IPS DF 4.7 (cell line): ENCODE measurements around the gene KDELR1.

Experiments used
- DNase-seq: peaks from one replicate; pipeline ENCODE4 v3.0.0-alpha.2; 2013; ENCODE audit warnings: low spot score; ENCODE audit errors: extremely low read depth

Gene KDELR1

DNA sequence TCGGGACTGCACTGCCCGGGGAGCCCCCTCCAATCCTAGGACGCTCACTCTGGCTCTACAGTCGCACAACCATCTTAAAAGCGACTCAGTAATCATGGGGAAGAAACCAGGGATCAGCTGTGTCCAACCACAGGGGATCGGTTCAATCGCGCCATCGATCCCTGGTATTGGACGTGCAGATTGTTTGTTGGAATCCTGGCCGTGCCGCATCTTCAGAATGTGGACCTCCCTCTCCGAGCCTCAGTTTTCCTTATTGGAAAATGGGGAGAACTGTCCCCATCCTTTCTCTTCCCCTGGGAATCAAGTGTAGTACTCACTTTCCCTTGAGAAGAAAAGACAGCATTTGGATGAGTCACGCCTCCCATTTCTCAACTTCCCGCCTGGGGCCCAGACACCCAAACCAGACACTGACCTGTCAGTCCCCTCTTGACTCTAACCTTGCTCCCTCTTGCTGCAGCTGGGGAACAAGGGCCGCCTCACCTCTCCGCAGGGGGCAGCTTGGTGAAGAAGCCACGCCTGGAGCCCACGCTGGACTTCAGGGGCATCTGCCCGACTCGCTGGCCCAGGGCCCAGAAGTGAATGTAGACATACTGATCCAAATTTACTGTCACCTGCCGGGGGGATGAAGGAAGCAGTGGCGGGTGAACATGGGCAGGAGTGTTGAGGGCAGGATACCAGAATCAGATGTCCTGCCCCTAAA is 48.4 kb downstream of the KDELR1 start:
- no peak for DNase-seq

DNA sequence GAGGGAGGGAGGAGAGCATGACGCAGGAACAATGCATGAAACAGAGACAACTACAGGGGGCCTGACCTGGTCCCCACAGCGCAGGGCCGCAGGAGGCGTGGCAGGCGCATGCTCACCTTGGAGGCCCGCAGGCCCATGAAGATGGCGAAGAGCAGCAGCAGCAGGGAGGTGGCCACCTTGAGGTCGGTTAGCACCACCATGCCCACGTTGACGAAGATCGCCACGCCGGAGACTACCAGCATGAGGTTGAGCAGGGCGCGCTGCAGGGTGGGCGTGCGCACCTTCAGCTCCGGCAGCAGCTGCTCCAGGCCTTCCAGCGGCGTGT is 49.0 kb downstream of the KDELR1 start:
- DNase-seq, result no peak

DNA sequence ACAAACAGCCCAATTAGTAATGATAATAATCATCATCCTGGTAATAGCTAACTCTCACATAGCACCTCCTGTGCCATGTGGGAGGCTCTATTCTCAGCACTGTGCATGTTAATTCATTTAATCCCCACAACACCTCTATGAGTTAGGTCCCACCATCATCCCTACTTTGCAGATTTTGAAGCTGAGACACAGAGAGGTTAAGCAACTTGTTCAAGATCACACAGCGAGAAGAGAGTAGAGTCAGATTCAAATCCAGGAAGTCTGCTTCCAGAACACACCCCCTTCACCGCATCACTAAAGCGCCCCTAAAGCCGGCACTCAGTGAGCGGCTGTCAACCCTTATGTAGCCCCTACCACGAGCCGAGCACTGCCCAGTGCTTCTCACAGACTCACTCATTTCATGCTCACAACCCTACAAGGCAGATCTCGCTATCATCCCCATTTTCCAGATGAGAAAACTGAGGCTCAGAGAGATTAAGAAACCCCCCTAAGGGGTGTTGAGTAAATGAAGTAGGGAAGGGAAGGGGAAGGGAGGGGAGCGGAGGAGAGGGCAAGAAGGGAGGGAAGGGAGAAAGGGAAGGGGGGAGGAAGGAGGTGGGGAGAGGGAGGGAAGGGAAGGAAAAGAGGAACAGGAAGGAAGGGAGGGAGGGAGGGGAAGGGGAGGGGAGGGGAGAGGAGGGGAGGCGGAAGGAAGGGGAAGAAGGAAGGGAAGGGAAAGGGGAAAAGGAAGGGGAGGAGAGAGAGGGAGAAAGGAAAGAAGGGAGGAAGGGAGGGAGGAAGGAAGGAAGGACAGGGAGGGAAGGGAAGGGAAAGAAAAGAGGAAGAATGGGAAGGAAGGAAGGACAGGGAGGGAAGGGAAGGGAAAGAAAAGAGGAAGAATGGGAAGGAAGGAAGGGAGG is 49.6 kb downstream of the KDELR1 start:
- DNase-seq, result no peak

DNA sequence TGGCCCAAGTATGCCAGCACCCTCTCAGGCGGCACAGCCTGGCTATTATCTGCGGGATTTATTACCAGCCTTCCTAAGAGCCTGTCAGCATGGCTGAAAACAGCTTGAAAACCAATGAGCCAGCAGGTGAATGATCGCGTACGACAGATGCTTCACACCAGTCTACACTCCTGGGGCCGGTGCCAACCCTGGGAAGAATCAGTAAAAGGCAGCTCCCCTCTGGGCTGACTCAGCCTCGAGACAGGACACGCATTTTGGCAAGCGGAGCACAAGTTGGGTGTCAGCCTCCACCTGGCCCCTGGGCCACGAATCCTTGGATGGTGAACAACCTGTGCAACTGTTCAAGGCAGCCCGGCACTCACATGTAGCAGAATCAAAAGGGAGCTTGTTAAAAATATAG is 50.4 kb downstream of the KDELR1 start:
- no peak for DNase-seq

DNA sequence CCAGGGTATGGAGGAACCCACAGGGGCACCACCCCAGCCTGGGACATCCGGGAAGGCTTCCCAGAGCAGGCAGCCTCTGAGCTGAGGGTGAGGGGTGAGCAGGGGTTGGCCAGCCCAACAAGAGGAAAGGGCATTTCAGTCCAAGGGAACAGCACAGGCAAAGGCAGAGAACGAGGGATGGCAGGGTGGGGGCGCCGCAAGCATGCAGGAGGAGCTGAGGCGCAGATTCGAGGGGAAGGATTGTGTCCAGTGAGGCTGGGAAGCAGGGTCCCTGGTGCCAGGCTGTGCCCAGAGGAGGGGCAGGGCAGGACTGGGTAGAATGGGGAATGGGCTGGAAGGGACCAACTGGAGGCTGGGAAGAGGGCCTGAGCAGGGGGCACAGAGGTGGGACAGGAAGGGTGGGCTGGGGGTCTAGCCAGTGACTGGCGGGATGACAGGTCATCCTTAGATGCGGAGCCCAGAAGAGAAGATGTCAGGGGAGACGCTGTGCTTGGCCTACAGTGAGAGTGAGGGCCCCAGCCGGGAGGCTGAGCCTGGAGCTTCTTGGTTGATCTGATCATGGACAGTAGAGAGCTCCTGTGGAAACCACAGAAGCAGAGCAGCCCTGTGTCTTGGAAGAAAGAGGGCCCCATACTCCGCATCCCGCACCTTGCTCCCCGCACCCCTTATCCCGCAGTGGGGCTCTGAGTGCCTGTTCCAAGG is 52.4 kb downstream of the KDELR1 start:
- no peak for DNase-seq

DNA sequence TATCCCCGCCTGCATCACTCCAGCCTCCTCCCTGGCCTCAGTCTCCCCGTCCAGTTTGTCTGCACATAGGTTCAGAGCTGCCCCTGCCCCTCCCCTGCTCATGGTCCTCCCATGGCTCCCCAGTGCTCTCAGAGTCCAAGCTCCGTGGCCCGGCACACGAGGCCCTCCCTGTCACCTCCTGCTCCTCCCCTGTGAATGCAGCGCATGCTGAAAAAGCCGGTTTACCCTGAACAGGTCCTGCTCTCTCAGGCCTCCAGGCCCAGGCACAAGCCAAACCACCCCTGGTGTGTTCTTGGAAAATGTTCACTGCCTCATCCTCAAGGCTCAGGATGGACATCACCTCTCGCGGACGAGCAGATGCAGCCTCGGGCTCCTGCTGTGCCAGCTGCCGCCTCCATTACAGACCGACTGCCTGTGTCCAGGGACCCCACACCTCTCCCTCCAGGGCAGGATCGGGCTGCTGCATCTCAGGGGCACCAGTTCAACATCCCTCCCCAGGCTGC is 53.0 kb downstream of the KDELR1 start:
- no peak for DNase-seq

DNA sequence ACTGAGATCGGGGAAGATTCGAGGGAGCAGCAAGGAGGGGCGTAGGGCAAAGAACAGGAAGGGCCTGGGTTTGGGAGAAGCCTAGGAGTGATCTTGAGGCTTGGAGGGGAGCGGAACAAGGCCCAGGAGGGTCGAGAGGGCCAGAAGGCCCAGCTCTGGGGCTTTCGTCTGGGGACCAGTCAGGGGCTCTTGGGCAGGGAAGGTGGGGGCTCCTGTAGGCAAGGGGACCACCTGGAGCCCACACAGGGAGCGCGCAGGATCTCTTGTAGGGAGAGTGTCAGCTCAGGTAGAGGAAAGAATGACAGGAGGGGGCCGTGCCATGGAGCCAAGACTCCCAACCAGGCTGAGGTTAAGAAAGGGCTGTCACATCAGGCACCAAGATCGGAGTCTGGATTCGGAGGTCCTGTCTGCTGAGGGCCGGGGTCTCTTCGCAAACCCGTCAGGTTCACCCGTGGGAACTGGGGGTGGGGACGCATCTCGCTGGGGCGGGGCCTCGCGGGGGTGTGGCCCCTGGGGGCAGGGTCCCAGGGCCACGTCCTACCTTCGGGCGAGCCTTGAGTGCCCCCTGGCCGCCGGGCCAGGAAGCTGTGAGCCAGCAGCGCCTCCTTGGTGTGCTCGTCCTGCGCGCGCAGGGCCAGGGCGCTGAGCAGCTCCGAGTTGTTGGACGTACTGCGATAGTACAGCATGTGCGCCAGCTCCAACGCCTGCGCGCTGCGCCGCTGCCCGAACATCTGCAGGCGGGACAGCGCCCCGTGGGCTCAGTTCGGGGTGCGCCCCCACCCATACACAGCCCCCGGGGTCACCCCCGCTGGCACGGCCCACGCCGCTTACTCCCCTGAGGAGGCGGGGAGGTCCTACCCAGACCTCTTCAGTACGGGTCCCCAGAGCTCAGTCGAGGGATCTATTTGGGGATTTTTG is 57.6 kb downstream of the KDELR1 start:
- DNase-seq, result no peak

DNA sequence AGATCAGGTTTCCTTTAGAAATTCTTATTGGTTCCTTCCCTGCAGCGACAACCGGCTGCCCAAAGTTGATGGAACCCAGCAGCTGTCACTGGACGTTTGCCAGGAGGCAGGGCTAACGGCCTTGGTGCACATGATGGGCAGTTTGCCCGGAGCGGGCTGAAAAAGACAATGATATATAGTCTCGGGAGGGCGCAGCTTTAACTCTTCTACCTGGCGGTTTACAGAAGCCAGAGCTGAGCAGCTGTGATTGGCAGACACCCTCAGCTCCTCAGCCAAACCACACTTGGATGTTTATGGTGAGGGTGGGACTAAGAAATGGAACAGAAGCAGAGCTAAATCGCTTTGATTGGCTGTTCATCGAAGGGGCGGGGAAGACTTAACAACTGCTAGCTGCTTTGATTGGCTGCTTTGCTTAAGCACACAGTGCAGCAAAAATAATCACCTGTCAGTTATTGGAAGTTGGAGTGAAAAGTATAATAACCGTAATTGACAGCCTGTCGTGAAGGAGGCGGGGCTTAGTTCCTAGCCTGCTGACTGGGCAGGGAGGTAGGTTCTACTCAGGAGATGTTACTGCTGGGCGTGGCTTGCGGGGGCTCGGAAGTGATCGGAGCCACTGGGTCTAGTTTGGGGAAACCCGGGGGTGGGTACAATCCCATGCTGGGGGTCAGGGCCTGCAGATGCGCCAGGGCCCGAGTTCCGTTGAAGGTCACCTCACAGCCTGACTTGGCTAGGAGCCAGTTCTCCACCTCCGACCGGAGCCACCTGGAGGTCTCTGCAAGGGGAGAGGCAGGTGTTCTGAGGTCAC is 58.5 kb downstream of the KDELR1 start:
- no peak for DNase-seq
